SKM-1 treated with dmso at 0.1 percent for 144 hours (cell line): ENCODE results near the gene KPNA2.
"Not testable (repeated sequence)": the region's sequence is repeated elsewhere in the genome, so short reads cannot be mapped to it uniquely, and the experiment has no call there.

Experiments
- DNase-seq: peaks from one replicate; lab custom pipeline; 2025; ENCODE audit not compliant: unreplicated experiment; lab: John Stamatoyannopoulos, UW

KPNA2 gene

DNA sequence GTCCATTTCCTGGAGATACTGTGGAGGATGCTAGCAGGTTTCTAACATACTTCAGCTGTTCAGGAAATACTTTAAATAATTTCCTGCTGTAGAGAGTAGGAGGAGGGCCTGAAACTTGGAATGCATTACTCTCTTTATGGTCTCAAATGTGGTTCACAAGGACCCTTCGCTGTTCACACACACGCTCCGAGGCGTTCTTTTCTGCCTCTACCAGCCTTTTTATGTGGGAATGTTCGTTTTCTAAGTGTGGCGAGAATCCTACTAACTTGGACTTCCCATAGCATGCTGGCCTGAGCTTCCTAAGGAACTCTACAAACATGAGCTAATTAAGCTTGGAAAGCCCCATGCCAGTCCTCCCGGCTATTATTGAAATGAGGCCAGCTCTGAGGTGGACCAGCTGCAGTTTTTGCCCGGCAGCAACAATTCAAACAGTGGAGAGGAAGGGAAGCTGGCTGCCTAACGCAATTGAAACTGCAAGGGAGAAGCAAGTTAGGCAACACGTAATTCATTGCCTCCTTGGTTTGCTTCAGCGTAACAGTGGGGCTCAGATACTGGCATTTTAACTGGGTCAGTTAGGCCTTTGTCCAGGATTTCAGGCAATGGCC lies 18.9 kb downstream of the KPNA2 start:
- no peak for DNase-seq

DNA sequence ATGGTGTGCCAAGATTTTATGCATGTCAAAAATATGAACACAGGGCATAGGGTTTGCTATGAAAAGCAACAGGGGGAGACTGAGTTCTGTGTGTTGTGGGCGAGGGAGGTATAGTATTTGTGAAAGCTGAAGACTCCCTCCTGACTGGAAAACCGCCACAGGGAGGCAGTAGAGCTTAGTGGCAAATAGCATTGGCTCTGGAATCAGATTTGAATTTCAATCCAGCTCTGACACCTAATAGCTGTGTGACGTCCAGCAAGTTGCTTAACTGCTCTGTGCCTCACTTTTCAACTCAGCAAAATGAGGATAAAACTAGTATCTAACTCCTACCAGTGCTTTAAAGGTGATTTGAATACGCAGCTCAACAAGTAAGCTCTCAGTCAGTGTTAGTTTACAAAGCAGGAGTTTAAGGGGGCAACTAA lies 22.0 kb downstream of the KPNA2 start:
- DNase-seq, result no peak

DNA sequence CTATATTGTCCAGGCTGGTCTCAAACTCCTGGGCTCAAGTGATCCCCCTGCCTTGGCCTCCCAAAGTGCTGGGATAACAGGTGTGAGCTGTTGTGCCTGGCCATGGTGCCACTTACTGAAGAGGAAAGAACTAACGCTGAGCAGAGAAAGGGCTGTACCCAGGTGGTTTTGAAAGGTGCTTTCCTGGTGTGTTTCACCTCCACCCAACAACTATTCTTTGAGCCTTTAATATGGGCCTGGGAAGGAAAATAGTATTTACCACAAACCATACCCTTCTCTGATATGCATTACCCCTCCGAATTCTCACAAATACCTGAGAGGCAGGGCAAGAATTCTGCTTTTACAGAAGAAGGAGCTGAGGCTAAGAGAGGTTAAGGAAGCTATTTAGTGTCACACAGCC lies 24.8 kb downstream of the KPNA2 start:
- DNase-seq, result no peak

DNA sequence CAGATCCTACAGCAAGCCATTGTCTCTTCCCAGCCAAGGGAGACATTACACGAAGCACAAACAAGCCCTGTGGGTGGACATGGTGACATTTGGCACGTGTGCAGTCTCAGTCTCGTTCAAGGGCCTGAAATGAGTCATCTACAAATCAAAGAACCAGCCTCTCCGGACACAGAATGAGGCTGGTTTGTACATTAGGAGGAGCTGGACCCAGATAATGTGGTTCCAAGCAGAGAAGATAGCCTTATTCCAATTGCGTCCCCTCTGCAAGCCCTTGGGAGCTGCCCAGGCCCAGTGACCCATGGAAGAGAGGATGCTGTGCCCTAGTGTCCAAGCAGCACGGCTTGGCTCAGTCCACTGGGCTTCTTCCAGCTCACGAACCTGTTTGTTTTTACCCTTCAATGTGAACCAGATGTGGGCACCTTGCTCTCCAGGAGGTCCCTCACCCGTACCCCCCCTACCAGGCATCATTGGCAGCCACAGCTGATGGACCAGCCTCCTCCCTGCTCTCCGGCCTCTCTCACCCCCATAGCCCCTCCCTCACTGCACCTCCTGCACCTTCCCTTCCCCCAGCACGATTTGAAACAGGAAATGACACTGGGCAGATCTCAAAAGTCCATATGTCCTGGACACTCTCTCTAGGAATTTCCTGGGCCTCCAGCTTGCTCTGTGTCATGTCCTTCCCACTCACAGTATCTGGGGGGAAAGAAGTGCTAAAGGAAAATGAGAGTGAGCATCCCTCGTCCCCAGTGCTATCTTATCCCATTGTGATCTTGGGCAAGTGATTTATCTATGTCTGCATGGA lies 26.2 kb downstream of the KPNA2 start:
- DNase-seq, result no peak

DNA sequence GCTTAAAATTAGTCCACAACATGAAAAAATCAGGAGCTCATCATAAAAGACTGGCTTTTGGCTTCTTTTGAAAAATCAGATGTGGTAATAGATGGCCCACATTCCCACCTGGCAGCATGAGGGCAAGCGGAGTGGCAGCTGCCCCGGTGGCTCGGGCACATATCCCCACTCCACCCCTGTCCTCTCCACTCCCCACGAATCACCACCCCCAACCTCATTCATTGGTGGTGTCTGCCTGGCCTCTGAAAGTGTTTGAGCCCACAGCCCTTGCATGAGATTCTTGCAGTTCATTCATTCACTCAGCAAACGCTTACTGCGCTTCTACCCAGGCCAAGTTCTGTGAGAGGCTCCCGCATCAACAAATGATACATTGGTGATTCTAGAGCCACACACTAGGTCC lies 29.8 kb downstream of the KPNA2 start:
- not testable (repeated sequence) for DNase-seq

DNA sequence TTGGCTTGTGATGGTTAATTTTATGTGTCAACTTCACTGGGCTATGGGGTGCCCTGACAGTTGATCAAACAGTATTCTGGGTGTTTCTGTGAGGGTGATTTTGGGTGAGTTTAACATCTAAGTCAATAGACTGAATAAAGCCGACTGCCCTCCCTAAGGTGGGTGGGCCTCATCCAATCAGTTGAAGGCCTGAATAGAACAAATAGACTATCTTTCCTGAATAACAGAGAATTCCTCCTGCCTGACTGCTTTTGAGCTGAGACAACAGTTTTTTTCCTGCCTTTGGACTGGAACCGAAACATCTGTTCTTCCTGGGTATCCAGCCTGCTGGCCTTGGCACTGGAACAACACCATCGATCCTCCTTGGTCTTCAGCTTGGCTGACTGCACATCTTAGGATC lies 33.0 kb downstream of the KPNA2 start:
- not testable (repeated sequence) for DNase-seq

DNA sequence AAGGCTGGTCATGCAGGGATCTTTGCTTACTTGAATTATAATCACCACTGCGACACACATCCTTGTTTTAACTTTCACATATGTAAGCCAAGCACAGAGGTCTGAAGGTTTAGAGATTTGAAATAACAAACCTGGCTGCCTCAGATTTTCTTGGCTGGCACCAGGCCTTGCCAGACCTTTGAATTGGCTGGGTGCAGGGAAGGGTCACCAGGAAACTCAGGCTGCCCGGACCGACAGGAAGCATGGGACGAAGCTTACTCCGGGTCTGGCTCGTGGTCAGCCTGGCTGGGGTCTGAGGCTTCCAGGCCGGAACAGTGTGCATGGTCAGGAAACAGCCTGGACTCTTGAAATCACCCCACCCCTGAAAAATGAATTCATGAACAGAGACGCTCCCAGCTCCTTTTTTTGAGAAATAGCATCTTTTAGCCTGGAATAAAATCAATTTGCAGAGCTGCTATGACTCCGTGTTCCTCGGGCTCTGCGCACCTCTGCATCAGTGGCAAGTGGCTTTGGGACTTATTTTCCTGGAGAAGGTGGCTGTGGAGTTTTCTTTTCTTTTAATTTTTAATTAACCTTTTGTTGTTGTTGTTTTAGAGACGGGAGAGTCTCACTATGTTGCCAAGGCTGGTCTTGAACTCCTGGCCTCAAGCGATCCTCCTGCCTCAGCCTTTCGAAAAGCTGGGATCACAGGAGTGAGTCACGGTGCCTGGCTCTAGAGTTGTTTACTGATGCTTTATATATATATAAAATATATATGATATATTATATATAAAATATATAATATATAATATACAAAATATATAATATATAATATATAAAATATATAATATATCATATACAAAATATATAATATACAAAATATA lies 35.3 kb downstream of the KPNA2 start:
- DNase-seq, result not testable (repeated sequence)

DNA sequence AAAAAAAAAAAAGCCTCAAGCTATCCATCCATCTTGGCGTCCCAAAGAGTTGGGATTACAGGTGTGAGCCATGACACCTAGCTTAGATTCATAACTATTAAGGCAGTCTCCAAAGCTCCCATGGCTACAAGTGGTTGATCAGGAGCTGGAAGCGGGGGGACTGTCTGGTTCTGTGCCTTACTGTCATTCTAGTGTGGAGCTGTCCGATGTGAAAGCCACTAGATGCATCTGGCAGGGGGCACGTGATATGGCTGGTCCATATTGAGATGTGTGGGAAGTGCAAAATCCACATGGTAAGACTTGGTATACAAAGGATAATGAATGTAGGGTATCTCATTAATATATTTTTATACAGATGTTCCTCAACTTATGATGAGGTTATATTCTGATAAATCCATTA lies 38.7 kb downstream of the KPNA2 start:
- no peak for DNase-seq

DNA sequence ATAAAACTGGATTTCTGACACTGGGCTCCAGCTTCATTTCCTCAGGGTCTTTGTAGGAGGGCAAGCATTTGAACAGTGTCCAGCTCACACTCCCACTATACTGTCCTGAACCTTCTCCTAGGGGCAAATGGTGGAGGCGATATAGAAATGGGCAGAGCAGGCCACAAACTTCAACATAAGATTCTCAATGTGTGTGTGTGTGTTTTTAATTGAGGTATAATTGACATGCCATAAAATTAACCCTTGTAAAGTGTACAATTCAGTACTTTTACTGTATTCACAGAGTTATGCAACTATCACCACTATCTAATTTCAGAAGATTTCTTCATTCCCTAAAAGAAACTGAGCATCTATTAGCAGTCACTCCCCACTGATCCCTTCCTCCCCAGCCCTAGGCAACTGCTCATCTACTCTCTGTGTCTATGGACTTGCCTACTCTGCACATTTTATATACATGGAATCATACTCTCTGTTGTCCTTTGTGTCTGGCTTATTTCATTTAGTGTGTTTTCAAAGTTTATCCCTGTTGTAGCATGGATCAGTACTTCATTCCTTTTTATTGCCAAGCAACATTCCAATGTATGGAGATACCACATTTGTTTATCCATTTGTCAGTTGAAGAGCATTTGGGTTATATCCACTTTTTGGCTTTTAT lies 40.5 kb downstream of the KPNA2 start:
- DNase-seq, result not testable (repeated sequence)

DNA sequence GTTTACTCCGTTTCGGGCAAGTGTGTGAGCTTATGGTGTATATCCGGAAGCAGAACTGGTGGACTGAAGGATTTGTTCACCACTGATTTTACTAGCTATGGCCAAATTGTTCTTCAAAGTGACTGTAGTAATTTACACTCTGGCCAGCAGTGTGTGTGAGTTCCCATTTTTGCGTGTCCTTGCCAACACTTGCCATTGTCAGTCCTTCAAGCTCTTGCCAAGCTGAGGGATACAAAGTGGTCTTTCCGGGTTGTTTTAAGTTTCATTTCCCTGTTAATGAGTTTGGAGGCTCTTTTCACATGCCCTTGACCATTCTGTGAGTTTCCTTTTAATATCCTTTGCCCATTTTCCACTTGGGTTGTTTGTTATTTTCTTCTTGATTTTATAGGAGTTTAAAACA lies 42.0 kb downstream of the KPNA2 start:
- not testable (repeated sequence) for DNase-seq

DNA sequence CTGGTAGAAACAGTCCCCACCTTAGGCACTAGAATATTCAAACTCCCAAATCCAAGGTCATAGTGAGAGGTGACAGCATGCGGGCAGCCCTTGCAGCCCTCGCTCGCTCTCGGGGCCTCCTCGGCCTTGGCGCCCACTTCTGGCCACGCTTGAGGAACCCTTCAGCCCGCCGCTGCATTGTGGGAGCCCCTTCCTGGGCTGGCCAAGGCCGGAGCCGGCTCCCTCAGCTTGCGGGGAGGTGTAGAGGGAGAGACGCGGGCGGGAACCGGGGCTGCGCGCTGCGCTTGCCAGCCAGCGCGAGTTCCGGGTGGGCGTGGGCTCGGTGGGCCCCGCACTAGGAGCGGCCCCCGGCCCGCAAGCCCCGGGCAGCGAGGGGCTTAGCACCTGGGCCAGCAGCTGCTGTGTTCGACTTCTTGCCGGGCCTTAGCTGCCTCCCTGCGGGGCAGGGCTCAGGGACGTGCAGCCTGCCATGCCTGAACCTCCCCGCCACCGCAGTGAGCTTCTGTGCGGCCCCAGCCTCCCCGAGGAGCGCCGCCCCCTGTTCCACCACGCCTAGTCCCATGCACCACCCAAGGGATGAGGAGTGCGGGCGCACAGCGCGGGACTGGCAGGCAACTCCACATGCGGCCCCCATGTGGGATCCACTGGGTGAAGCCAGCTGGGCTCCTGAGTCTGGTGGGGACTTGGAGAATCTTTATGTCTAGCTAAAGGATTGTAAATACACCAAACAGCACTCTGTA lies 45.0 kb downstream of the KPNA2 start:
- DNase-seq, result no peak

DNA sequence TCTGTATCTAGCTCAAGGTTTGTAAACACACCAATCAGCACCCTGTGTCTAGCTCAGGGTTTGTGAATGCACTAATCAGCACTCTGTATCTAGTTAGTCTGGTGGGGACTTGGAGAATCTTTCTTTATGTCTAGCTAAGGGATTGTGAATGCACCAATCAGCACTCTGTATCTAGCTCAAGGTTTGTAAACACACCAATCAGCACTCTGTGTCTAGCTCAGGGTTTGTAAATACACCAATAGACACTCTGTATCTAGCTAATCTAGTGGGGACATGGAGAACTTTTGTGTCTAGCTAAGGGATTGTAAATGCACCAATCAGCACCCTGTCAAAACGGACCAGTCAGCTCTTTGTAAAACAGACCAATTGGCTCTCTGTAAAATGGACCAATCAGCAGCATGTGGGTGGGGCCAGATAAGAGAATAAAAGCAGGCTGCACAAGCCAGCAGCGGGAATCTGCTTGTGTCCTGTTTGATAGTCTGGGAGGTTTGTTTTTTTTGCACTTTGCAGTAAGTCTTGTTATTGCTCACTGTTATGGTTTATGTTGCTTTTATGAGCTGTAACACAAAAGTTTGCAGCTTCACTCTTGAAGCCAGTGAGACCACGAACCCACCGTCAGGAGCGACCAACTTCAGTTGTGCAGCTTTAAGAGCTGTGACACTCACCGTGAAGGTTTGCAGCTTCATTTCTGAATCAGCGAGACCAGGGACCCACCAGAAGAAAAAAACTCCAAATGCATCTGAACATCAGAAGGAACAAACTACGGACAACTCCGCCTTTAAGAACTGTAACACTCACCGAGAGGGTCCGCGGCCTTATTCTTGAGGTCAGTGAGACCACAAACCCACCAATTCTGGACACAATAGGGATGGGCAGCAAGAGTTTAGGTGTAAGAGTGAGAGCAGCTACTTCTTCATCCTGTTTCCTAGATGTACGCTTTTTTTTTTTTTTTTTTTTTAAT lies 46.0 kb downstream of the KPNA2 start:
- not testable (repeated sequence) for DNase-seq

DNA sequence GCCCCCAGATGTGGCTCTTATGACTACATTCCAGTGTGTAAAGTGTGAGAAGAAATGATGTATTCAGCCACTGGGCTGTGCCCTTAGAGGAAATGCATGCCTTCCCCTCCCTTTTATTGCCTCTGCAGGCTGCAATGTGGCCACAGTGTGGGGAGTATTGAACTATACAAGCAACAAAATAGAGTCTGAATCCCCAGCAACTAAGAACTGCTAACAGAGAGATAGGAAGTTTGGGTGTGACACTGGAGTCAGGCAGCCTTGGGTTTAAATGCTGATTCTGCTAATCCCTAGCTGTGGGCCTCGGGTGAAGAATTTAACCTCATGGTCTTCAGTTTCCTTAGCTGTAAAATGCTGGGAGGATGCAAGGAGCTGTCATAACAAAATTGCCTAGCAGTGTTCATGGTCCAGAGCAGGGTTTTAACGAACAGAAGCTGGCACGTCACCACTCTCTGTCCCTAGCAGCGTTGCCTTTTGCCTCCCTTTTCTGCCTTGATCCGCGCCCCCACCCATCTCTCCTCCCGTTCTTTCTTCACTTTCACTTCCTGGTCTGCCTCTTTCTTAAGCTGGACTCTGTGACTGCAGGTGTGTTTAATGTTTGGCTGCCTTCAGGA lies 50.3 kb downstream of the KPNA2 start:
- peak; percentile 48 for DNase-seq

DNA sequence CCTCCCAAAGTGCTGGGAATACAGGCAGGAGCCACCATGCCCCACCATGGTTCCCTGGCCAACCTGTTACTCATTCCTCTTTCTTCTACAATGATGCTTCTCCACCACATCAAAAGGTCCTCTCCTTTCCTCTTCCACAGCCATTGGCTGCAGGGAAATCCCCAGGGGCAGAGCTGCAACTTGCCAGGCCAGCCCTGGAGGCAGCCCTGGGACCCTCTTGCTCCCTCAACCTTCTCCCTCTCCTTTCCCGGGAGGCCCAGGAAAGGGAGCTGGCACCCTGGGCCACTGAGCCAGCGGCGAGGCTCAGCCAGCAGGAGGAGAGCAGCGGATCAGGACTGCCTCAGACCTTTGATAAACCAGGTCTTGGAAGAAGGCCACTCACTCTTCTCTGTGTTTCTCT lies 51.1 kb downstream of the KPNA2 start:
- DNase-seq, result not testable (repeated sequence)

DNA sequence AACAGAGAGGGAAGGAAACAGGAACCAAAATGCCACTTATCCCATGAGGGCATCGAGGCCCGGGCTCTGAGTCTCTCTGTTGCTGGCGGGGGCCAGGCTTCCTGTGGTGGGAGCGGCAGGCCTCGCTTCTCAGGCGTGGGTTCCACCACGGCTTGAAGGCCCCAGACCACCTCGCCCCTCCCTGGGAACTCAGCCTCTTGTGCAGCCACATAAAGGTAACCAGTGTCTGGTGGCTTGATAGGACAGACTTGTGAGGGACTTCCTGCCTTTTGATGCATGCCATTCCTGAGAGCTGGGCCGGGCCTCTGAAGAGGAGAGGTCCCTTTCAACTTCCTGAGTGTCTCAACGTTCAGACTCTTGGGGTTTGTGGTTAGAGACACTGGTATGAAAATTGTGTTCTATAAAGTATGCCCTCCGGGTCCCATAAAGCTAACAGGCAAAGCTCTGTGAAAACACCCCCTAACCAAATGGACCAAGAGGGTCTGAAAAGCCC lies 51.6 kb downstream of the KPNA2 start:
- peak; percentile 19 for DNase-seq

DNA sequence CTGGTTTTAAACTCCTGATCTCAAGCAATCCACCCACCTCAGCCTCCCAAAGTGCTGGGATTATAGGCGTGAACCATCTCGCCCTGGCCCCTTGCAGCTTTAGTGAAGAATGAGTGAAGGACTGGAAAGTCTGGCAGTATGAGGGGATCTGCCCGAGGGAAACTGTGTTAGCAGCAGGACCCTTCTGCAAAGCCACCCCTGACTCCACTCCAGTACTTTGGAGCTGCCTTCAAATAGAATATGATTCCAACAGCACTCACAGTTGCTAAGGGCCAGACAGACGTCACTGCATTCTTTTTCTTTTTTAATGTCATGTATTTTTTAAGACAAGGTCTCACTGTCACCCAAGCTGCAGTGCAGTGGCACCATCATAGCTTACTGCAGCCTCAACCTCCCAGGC lies 52.3 kb downstream of the KPNA2 start:
- no peak for DNase-seq

DNA sequence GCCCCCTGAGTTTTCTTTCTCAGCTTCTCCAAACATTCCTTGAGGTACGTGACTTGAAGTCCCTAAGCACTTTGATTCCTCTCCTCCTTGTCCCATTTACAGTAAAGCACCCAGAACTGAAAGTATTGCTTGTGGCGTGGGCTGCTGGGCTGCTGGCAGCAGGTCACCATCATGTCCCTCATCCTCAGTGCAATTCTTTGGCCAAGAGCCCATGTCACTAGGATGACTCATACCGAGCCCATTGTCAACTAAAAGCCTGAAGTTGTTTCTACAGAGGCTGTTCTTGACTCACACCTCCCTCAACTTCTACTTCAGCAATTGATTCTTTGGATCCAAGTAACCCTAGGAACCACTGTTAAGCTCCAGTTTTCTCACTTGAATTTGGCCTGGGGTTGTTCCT lies 54.3 kb downstream of the KPNA2 start:
- peak; percentile 48 for DNase-seq

DNA sequence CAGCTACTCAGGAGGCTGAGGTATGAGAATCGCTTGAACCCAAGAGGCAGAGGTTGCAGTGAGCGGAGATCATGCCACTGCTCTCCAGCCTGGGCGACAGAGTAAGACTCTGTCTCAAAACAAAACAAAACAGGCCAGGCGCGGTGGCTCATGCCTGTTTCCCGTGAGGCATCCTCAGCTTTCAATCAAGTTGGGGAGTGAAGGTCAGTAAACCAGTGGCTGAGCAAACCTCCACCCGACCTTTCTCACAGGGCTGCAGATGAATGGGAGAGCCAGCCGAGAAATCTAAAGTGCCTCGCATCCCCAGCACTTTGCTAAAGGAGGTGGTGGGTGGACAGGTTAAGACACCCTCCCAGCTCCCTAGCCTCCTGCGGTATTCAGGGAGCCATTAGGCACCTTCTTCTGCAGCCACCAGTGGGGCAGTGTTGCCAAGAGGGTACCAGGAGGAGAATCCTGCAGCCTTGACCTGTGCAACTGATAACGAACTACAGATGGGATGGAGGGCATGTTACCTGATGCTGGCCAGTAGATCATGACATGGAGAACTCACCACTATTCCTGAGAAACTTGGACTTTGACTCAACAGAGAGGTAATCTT lies 59.0 kb downstream of the KPNA2 start:
- DNase-seq, result no peak
